H1 (cell line): ENCODE data around the gene FBXW8.

Experiments
- EZH2 ChIP-seq: fragments of 200-600 bp; sonication (generic); IDR thresholded peaks from 2 replicates; pipeline ENCODE4 v1.7.1; 2012; ENCODE audit warnings: low read depth, mild to moderate bottlenecking, moderate library complexity, low read length, inconsistent platforms; ENCODE audit not compliant: severe bottlenecking
- JUN ChIP-seq: IDR thresholded peaks from 2 replicates; pipeline ENCODE4 v1.6.1; 2011; ENCODE audit warnings: low read depth, mild to moderate bottlenecking, improper control_type of control experiment, low read length
- POLR2A ChIP-seq, 2 experiments: IDR thresholded peaks; 1 replicate in 1 of 2; 2 replicates in 1 of 2; pipeline ENCODE4 v1.6.1; 2011; ENCODE audit warnings: low read depth in 2 of 2, low read length in 2 of 2, mild to moderate bottlenecking in 2 of 2; ENCODE audit errors: control extremely low read depth in 1 of 2
- RAD21 ChIP-seq, 2 experiments: IDR thresholded peaks in 1 of 2; conservative IDR thresholded peaks in 1 of 2; 2 replicates each; pipeline ENCODE4 v1.6.1; 2011; ENCODE audit warnings: low read depth in 2 of 2, low read length in 2 of 2, improper control_type of control experiment in 1 of 2, inconsistent platforms in 1 of 2, mild to moderate bottlenecking in 1 of 2, moderate library complexity in 1 of 2
- RFX5 ChIP-seq: IDR thresholded peaks from 2 replicates; pipeline ENCODE4 v1.6.1; 2011; ENCODE audit warnings: low read depth, low read length, improper control_type of control experiment, borderline replicate concordance
- SRF ChIP-seq: IDR thresholded peaks from 2 replicates; pipeline ENCODE4 v1.6.1; 2011; ENCODE audit warnings: mild to moderate bottlenecking, low read depth, low read length, moderate library complexity
- SUZ12 ChIP-seq: fragments of 200-600 bp; sonication (generic); IDR thresholded peaks from 2 replicates; pipeline ENCODE4 v1.6.1; 2012; ENCODE audit warnings: mild to moderate bottlenecking, inconsistent platforms, low read length, moderate library complexity, mixed read lengths
- TAF1 ChIP-seq: IDR thresholded peaks from 2 replicates; pipeline ENCODE4 v1.6.1; 2011; ENCODE audit warnings: mild to moderate bottlenecking, low read depth, low read length
- TEAD4 ChIP-seq: IDR thresholded peaks from 2 replicates; pipeline ENCODE4 v1.6.1; 2012; ENCODE audit warnings: low read depth, low read length, inconsistent platforms, mixed read lengths
- YY1 ChIP-seq: IDR thresholded peaks from 2 replicates; pipeline ENCODE4 v1.6.1; 2011; ENCODE audit warnings: low read depth, mild to moderate bottlenecking, low read length
- TF ChIP-seq, protein P1 (sequence below), 3 experiments: IDR thresholded peaks; 1 replicate in 2 of 3; 2 replicates in 1 of 3; pipeline versions ENCODE4 v1.5.1 to v1.6.1; 2011; ENCODE audit warnings: low read length in 3 of 3, mild to moderate bottlenecking in 3 of 3, inconsistent platforms in 2 of 3, low read depth in 1 of 3, moderate library complexity in 1 of 3; ENCODE audit not compliant: insufficient read depth in 1 of 3; ENCODE audit errors: control extremely low read depth in 1 of 3

DNA sequence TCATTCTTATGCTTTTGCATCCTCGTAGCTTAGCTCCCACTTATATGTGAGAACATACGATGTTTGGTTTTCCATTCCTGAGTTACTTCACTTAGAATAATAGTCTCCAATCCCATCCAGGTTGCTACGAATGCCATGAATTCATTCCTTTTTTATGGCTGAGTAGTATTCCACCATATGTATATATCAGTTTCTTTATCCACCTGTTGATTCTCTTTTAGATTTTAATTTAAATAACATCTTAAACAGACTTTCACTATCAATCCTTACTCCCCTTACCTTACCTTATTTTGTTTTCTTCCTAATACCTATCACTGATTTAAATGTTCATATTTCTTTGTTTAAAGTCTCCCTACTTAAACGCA, 488 bp upstream of the FBXW8 start:
- no peak for TF ChIP-seq RAD21 (IDR thresholded peaks at IDR 0.05 in 1 of 2, conservative IDR thresholded peaks at IDR 0.05 in 1 of 2; ENCODE audit: low read depth in 2 of 2, low read length in 2 of 2)
- TF ChIP-seq, protein P1, sequence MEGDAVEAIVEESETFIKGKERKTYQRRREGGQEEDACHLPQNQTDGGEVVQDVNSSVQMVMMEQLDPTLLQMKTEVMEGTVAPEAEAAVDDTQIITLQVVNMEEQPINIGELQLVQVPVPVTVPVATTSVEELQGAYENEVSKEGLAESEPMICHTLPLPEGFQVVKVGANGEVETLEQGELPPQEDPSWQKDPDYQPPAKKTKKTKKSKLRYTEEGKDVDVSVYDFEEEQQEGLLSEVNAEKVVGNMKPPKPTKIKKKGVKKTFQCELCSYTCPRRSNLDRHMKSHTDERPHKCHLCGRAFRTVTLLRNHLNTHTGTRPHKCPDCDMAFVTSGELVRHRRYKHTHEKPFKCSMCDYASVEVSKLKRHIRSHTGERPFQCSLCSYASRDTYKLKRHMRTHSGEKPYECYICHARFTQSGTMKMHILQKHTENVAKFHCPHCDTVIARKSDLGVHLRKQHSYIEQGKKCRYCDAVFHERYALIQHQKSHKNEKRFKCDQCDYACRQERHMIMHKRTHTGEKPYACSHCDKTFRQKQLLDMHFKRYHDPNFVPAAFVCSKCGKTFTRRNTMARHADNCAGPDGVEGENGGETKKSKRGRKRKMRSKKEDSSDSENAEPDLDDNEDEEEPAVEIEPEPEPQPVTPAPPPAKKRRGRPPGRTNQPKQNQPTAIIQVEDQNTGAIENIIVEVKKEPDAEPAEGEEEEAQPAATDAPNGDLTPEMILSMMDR (IDR thresholded peaks at IDR 0.05; ENCODE audit: control extremely low read depth in 1 of 3, insufficient read depth in 1 of 3, low read depth in 1 of 3, low read length in 3 of 3) = no peak
- TF ChIP-seq JUN = no peak
- TF ChIP-seq POLR2A (IDR thresholded peaks at IDR 0.05; ENCODE audit: control extremely low read depth in 1 of 2, low read depth in 2 of 2, low read length in 2 of 2) = no peak
- no peak for TF ChIP-seq YY1
- TF ChIP-seq TAF1 = no peak
- no peak for TF ChIP-seq TEAD4
- TF ChIP-seq RFX5 = no peak
- no peak for TF ChIP-seq SUZ12
- TF ChIP-seq EZH2 = no peak
- TF ChIP-seq SRF = no peak
